Measurements from ENCODE around the gene BAZ2A. TPM values are rescaled to one million over a fixed set of nuclear protein-coding genes. Genes with fewer than 3 reads are reported as not detected.
"Not testable (repeated sequence)": the region's sequence is repeated elsewhere in the genome, so short reads cannot be mapped to it uniquely, and the experiment has no call there.

BAZ2A gene
- total RNA-seq (2014; rRNA removed; shearing (Covaris generic)): 16.6 and 20.9 TPM in 2 replicates

- DNase-seq (ENCODE audit: low spot score): peak; percentile 61
These were observed at the start of gene BAZ2A for GRCh38 chr12:56630180-56630632. Gene BAZ2A (minus strand): TSS chr12:56630326. CDS start chr12:56617530, 12,796 bp downstream.

DNA sequence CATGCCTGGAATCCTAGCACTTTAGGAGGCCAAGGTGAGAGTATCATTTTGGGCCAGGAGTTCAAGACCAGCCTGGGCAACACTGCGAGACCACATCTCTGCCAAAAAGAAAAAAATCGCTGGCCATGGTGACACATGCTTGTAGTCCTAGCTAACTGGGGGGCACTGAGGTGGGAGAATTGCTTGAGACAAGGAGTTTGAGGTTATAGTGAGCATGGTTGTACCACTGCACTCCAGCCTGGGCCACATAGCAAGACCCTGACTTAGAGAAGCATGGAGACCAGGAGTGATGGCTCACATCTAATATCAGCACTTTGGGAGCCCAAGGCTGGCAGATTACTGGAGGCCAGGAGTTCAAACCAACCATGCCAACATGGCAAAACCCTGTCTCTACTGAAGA, 48.7 kb upstream of the BAZ2A start:
- DNase-seq (ENCODE audit: low spot score): no peak

DNA sequence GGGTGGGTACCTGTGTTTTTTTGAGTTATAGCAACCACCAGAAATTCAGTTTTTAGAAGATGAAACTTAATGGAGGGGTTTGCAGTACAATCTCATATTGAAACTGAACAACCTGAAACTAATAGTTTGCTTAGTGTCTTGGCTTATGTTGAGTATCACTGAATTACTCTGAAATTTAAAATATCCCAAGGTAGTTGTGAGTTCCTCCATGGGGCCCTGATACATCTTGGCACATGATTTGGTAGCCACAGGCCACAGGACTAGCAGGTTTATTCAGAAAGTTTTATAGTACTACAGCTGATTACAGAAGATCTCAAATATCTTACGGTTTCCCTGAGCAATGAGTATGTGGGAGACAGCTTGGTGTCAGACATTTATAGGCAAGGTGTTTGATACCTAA, 47.6 kb upstream of the BAZ2A start:
- no peak for DNase-seq (ENCODE audit: low spot score)

DNA sequence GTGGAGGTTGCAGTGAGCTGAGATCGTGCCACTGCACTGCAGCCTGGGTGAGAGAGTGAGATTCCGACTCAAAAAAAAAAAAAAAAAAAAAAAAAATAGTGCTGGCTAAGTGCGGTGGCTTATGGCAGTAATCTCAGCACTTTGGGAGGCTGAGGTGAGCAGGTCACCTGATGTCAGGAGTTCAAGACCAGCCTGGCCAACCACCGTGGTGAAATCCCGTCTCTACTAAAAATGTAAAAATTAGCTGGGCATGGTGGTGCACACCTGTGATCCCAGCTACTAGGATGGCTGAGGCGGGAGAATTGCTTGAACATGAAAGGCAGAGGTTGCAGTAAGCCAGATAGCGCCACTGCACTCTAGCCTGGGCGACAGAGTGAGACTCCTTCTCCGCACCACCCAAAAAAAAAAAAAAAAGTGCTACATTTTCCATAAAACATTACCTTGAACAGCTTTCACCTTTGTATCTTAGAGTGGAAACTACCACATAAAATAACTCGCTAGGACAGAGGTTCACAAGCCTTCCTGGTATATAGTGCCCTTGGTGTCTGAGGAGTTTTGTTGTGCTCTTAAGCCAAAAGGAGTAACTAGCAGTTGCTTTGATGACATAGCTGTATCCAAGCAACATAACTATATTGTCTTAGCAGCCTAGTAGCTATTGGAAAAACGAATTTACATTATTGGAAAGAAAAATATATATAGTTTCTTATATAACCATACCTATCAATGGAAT, 46.9 kb upstream of the BAZ2A start:
- DNase-seq (ENCODE audit: low spot score): no peak

DNA sequence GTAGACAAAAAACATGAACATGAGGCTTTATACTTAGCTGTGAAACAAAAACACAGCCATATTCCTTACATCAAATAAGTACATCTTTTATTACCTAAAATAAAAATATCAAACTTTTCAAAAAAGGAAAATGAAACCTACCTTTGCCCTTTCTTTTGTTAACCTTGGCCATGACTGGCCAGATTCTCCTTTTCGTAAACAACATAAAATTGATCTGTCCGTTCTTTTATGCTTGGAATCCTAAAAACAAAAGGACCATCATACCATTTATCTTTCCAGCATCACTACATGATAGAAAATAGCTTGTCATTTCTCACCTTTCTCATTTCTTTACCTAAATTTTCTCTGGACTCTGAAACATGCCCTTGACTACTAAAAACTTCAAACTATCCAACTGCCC, 41.5 kb upstream of the BAZ2A start:
- no peak for DNase-seq (ENCODE audit: low spot score)

DNA sequence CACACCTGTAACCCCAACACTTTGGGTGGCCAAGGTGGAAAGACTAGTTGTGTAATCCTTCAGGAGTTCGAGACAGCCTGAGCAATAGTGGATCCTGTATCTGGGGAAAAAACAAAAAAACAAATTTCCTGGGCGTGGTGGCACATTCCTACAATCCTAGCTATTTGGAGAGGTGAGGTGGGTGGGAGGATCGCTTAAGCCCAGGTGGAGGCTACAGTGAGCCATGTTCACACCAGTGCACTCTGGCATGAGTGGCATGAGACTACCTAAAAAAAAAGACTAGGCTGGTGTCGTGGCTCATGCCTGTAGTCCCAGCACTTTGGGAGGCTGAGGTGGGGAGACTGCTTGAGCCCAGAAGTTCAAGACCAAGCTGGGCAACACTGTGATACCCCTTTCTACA, 40.7 kb upstream of the BAZ2A start:
- DNase-seq (ENCODE audit: low spot score): no peak

- no peak for DNase-seq (ENCODE audit: low spot score)
These were observed 38.0 kb upstream of the BAZ2A start for GRCh38 chr12:56668197-56668457.

- no peak for DNase-seq (ENCODE audit: low spot score)
These were observed 32.0 kb upstream of the BAZ2A start for GRCh38 chr12:56661979-56662638.

DNA sequence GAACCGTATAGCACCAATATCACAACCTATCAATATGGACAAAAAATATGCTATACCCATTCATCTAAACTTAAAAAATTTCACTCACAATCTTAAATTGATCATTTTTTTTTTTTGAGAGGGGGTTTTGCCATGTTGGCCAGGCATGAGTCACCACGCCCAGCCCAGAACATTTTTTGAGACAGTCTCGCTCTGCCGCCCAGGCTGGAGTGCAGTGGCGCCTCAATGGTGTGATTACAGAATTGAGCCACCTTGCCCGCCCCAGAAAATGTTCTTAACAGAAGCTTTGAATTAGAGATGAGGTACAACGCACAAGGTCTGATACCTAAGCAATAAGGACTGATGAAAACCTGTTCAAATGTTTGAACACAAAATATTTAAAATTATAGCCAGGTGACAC, 31.4 kb upstream of the BAZ2A start:
- DNase-seq (ENCODE audit: low spot score): no peak

DNA sequence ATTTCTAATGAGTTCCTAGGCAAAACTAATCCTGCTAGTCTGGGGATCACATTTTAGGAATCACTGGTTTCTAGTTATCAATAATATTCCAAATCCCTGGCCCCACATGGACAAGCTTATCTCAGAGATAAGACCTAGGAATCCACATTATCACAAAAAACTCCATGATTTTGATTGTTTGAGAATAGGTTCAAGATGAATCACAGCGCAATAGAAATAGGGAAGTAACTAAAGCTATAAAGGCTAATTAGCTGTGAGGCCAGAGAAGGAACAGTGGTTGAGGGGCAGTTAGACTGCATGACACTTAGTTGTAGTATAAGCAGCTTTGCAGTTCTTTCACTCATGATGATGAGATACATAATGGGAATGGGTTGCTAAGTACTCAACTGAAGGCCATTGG, 28.8 kb upstream of the BAZ2A start:
- no peak for DNase-seq (ENCODE audit: low spot score)

DNA sequence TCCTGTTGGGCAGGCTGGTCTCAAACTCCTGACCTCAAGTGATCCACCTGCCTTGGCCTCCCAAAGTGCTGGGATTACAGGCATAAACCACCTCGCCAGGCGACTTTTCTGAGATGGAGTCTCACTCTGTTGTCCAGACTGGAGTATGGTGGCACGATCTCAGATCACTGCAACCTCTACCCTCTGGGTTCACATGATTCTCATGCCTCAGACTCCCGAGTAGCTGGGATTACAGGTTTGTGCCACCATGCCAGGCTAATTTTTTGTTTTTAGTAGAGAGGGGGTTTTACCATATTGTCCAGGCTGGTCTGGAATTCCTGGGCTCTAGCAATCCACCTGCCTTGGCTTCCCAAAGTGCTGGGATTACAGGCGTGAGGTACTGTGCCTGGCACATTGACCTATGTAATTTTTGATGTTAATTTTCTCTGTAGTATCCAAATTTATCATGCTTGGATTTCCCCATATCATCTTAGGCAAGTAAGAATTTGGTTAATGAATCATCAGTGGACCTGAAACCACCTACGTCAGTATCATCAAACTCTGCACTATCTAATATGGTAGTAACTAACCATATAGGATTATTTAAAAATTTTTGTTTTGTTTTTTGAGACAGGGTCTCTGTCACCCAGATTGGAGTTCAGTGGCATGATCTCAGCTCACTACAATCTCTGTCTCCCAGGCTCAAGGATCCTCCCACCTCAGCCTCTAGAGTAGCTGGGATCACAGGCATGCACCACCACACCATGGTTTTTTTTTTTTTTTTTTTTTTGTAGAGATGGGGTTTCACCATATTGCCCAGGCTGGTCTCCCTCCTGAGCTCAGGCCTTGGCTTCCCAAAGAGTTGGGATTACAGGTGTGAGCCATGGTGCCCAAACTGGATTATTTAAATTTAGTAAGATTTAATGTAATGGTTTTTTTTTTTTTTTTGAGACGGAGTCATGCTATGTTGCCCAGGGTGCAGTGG, 27.6 kb upstream of the BAZ2A start:
- DNase-seq (ENCODE audit: low spot score): no peak

DNA sequence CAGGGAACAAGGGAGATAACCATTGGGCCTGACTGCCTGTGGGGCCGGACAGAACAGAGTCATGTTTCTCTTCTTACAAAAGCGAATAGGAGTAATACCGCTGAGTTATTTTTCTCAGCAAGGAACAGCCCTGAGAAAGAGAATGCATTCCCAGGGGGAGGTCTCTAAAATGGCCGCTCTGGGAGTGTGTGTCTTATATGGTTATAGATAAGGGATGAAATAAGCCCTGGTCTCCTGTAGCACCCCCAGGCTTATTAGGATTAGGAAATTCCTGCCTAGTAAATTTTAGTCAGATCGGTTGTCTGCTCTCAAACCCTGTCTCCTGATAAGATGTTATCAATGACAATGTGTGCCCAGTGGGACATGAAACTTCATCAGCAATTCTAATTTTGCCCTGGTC, 23.7 kb upstream of the BAZ2A start:
- not testable (repeated sequence) for DNase-seq (ENCODE audit: low spot score)

DNA sequence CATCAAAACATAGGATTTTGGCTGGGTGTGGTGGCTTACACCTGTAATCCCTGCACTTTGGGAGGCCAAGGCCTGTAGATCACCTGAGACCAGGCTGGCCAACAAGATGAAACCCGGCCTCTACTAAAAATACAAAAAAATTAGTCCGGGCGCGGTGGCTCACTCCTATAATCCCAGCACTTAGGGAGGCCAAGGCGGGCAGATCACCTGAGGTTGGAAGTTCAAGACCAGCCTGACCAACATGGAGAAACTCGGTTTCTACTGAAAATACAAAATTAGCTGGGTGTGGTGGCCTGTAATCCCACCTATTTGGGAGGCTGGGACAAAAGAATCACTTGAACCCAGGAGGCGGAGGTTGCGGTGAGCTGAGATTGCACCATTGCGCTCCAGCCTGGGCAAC, 17.9 kb upstream of the BAZ2A start:
- not testable (repeated sequence) for DNase-seq (ENCODE audit: low spot score)

DNA sequence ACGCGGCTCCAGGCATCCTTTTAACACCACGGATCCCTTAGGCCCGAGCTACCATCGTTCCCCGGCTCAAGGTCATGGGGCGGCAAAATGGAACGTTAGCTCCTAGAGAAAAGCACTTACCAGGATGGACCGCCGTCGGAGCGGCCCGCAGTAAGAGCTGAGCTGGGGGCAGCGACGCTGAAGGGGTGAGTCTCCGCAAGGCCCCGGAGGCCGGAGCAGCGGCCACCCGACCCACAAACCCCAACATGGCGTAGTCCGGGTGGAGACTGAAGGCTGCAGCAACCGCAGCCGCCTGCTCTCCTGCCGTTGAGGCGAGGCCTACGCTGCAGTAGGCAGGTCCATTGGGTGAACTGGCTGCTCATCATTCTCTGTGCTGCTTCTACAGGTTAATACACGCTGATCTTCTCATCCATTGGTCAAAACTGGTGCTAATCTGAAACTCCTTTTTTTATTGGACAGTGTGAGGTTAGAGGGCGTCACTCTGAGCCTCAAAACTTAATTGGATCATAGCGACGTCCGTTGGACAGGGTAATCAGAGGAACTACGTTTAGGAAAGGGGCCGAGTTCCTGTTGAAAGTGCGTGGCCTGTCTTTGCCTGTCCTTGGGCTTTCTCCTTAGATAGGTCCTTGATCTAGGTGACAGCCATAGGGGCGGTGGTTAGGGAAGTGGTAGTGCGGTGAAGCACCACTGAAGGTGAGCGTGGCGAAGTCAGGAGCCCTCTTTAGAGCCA, 15.8 kb upstream of the BAZ2A start, which contains the start of gene ATP5F1B:
Gene ATP5F1B, minus strand, starts transcription at position 268 of the 730 bp plus-strand sequence. Its CDS starts 21 bp downstream, at position 247.
- DNase-seq (ENCODE audit: low spot score): peak; percentile 99

DNA sequence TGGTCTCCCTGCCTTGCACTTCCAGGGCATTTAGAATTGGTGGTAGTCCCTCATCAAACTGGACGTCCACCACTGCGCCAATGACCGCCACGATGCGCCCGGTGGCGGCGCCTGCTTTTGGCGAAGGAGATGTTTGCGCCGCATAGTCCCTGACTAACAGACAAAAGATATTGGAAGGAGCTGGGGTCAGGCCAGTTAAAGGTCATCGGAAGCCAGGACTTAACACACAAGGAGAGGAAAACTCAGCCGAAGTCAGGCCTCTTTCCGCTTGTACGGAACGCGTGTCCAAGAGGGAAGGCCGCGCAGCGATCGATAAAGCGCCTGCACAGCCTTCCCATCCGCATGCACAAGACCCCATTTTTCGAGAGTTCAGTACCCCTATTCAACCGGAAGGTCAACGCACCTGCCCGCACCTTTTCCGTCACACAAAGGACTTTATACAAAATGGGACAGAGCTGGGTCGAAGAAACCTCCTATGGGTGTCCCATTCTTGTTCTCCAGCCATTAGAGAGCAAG, 15.1 kb upstream of the BAZ2A start:
- no peak for DNase-seq (ENCODE audit: low spot score)

DNA sequence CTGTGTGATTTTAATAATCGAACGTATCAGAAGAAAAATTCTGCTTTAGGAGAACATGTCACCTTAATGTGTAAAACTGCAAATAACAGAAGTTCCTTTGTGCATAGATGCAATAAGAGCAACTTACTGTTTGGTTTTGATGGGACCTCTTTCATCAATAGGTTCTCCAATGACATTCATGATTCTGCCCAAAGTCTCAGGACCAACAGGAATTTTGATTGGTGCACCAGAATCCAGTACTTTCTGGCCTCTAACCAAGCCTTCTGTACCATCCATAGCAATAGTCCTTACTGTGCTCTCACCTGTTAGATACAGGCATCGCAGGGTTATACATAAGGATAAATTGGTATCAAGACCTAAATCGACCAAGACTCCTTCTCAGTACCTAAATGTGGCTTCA, 14.5 kb upstream of the BAZ2A start:
- DNase-seq (ENCODE audit: low spot score): peak; percentile 26

DNA sequence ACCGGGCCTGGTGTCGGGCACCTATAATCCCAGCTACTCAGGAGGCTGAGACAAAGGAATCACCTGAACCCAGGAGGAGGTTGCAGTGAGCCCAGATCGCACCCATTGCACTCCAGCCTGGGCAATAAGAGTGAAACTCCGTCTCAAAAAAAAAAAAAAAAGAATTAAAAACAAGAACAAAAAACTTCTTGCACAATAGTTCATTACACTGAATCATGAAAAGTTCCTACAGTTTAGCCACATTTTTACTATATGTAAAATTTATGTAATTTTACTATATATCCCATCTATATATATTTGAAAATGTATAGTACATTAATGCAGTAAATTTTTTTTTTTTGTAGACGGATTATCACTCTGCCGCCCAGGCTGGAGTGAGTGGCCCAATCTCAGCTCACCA, 11.1 kb upstream of the BAZ2A start:
- DNase-seq (ENCODE audit: low spot score): no peak

- no peak for DNase-seq (ENCODE audit: low spot score)
These were observed 7.5 kb upstream of the BAZ2A start for GRCh38 chr12:56637621-56638020.

DNA sequence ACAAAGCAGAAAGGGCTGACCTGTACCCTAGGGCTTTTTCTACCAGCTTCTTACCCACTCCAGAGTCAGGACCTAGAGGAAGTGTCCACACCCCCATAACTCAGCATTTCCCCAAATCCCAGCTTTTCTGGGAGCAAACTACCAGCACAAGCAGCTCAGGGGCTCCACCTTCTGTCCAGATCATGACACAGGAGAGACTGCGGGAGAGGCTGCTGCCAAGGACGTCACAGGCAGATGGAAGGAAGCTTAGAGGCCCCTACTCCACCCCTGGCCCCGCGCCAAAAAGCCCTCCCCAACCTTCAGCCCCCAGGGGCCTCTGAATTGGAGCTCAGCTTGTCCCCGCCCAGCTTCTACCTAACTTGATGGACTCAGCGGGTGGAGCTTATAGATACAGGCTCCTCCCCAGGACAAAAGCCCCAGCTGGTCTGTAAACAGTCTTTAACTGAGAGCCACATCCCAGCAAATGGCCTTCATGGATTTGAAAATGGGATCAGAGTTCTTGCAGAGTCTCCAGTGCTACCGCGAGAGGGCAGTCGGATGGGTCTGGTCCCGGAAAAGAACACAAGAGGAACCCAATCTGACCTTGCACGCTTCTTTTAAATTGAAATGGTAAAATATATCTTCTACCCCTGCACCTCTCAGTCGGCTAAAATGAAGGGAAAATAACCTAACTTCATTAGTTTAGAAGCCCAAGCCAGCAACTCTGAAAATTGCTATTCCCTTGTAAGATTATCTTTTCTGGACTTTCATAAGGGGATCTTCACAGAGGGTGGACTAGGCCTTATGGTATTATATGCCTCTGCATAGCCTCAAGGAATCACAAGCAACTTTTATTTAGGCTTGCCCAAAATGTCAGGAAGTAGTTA, 6.8 kb upstream of the BAZ2A start:
- DNase-seq (ENCODE audit: low spot score): peak; percentile 99
